ENCODE results near the gene KRTAP2-4.
A peak's percentile ranks its signal among the peaks of the same experiment; 100 is the strongest.
"Not testable (repeated sequence)": the region's sequence is repeated elsewhere in the genome, so short reads cannot be mapped to it uniquely, and the experiment has no call there.

The KRTAP2-4 gene

GRCh38 chr17:41065829-41066624 lies at the start of gene KRTAP2-4:
Gene KRTAP2-4 (minus strand): TSS chr17:41065879. CDS start chr17:41065845, 34 bp downstream.
- peak; percentile 65 for DNase-seq (ENCODE audit: low spot score)
- peak; percentile 55 for FAIRE-seq

- FAIRE-seq (no peak), DNase-seq (ENCODE audit: low spot score) (no peak)
Measured at GRCh38 chr17:41111151-41111885, 45.6 kb upstream of the KRTAP2-4 start.

- FAIRE-seq; DNase-seq (ENCODE audit: low spot score): not testable (repeated sequence)
Measured at GRCh38 chr17:41108728-41109386, 43.2 kb upstream of the KRTAP2-4 start.

- no peak for FAIRE-seq
- DNase-seq (ENCODE audit: low spot score): no peak
Measured at GRCh38 chr17:41107941-41108450, 42.3 kb upstream of the KRTAP2-4 start.

- FAIRE-seq; DNase-seq (ENCODE audit: low spot score): not testable (repeated sequence)
Measured at GRCh38 chr17:41105347-41105746, 39.7 kb upstream of the KRTAP2-4 start, which contains the start of gene KRTAP4-9. Gene KRTAP4-9 (plus strand): TSS chr17:41105389. CDS start chr17:41105389, 0 bp downstream.

GRCh38 chr17:41104386-41105038 lies 38.8 kb upstream of the KRTAP2-4 start:
- DNase-seq (ENCODE audit: low spot score): not testable (repeated sequence)
- FAIRE-seq: peak; percentile 89

- FAIRE-seq (no peak), DNase-seq (ENCODE audit: low spot score) (no peak)
Measured at GRCh38 chr17:41103896-41104295, 38.2 kb upstream of the KRTAP2-4 start.

GRCh38 chr17:41101586-41102259 lies 36.0 kb upstream of the KRTAP2-4 start, which contains the start of gene KRTAP4-16:
Gene KRTAP4-16 (minus strand): TSS chr17:41102209. CDS start chr17:41102209, 0 bp downstream.
- FAIRE-seq: no peak
- DNase-seq (ENCODE audit: low spot score): no peak

- DNase-seq (ENCODE audit: low spot score): not testable (repeated sequence)
- peak; percentile 20 for FAIRE-seq
Measured at GRCh38 chr17:41099682-41100480, 34.2 kb upstream of the KRTAP2-4 start.

GRCh38 chr17:41098481-41098880 lies 32.8 kb upstream of the KRTAP2-4 start:
- DNase-seq (ENCODE audit: low spot score) (no peak), FAIRE-seq (no peak)

- no peak for FAIRE-seq
Measured at GRCh38 chr17:41098042-41098441, 32.4 kb upstream of the KRTAP2-4 start, which contains the start of gene KRTAP4-8. Gene KRTAP4-8 (minus strand): TSS chr17:41098142. CDS start chr17:41098084, 58 bp downstream.

GRCh38 chr17:41096055-41096454 lies 30.4 kb upstream of the KRTAP2-4 start:
- DNase-seq (ENCODE audit: low spot score) (no peak), FAIRE-seq (no peak)

More at GRCh38 chr17:41098042-41098441, 32.4 kb upstream of the KRTAP2-4 start, which contains the start of gene KRTAP4-8:
- DNase-seq (ENCODE audit: low spot score): no peak

- not testable (repeated sequence) for FAIRE-seq
Measured at GRCh38 chr17:41088760-41089352, 23.2 kb upstream of the KRTAP2-4 start.

GRCh38 chr17:41084100-41084856 lies 18.6 kb upstream of the KRTAP2-4 start, which contains the start of gene KRTAP4-7:
Gene KRTAP4-7 (plus strand): TSS chr17:41084150. CDS start chr17:41084207, 57 bp downstream.
- not testable (repeated sequence) for FAIRE-seq; DNase-seq (ENCODE audit: low spot score)

More at GRCh38 chr17:41088760-41089352, 23.2 kb upstream of the KRTAP2-4 start:
- not testable (repeated sequence) for DNase-seq (ENCODE audit: low spot score)

- not testable (repeated sequence) for DNase-seq (ENCODE audit: low spot score)
- FAIRE-seq: peak; percentile 94
Measured at GRCh38 chr17:41083427-41083826, 17.7 kb upstream of the KRTAP2-4 start.

- no peak for FAIRE-seq
- DNase-seq (ENCODE audit: low spot score): no peak
Measured at GRCh38 chr17:41082626-41083025, 16.9 kb upstream of the KRTAP2-4 start.

GRCh38 chr17:41076788-41077187 lies 11.1 kb upstream of the KRTAP2-4 start:
- DNase-seq (ENCODE audit: low spot score): no peak
- FAIRE-seq: no peak

- DNase-seq (ENCODE audit: low spot score) (no peak), FAIRE-seq (no peak)
Measured at GRCh38 chr17:41073676-41074075, 8.0 kb upstream of the KRTAP2-4 start.
